CD14-positive monocyte (primary cell): ENCODE results near the gene GATAD2A. TPM values are rescaled to one million over a fixed set of nuclear protein-coding genes. Genes with fewer than 3 reads are reported as not detected.

Experiments
- DNase-seq, 3 donors: peaks; one replicate each; pipeline ENCODE4 v3.0.0-alpha.2; 2011 to 2022
- H2AFZ ChIP-seq: 2 replicates; pipeline ENCODE4 v1.6.0; 2012; ENCODE audit warnings: mild to moderate bottlenecking, low read depth, low read length, inconsistent platforms; ENCODE audit not compliant: insufficient read depth, poor library complexity, severe bottlenecking
- H3K27ac ChIP-seq, 2 donors: 1 replicate in 1 of 2; 2 replicates in 1 of 2; pipeline ENCODE4 v1.5.1; 2012 to 2013; ENCODE audit warnings: low read length in 2 of 2, control low read depth in 1 of 2, inconsistent platforms in 1 of 2, low read depth in 1 of 2, mild to moderate bottlenecking in 1 of 2
- H3K27me3 ChIP-seq, 2 donors: one replicate each; pipeline versions ENCODE4 v1.6.0 to v1.6.1; 2011 to 2013; ENCODE audit warnings: low read length in 2 of 2; ENCODE audit not compliant: control insufficient read depth in 2 of 2, insufficient read depth in 2 of 2
- H3K36me3 ChIP-seq, 2 donors: replicated peaks in 1 of 2; 1 replicate in 1 of 2; 2 replicates in 1 of 2; pipeline versions ENCODE4 v1.5.1 to v1.6.1; 2012 to 2013; ENCODE audit warnings: low read length in 2 of 2, control low read depth in 1 of 2, inconsistent platforms in 1 of 2, mild to moderate bottlenecking in 1 of 2; ENCODE audit not compliant: insufficient read depth in 2 of 2, control insufficient read depth in 1 of 2
- H3K4me1 ChIP-seq, 2 donors: 1 replicate in 1 of 2; 2 replicates in 1 of 2; pipeline versions ENCODE4 v1.5.1 to v1.6.1; 2012 to 2013; ENCODE audit warnings: low read length in 2 of 2, control low read depth in 1 of 2, inconsistent platforms in 1 of 2, mild to moderate bottlenecking in 1 of 2, moderate library complexity in 1 of 2; ENCODE audit not compliant: insufficient read depth in 2 of 2, control insufficient read depth in 1 of 2
- H3K4me2 ChIP-seq: replicated peaks from 2 replicates; pipeline ENCODE3; 2012; ENCODE audit warnings: low read length, moderate library complexity, mild to moderate bottlenecking; ENCODE audit not compliant: poor library complexity, severe bottlenecking; ENCODE audit errors: extremely low read depth
- H3K4me3 ChIP-seq, 3 experiments: fragments of 200-600 bp in 1 of 3; sonication (generic) in 1 of 3; replicated peaks in 1 of 3; 1 replicate in 2 of 3; 2 replicates in 1 of 3; pipeline ENCODE4 v1.5.1; 2011 to 2013; ENCODE audit warnings: low read length in 3 of 3, mild to moderate bottlenecking in 3 of 3, control low read depth in 2 of 3, low read depth in 2 of 3, inconsistent platforms in 1 of 3, moderate library complexity in 1 of 3
- H3K79me2 ChIP-seq: 2 replicates; pipeline ENCODE4 v1.6.0; 2012; ENCODE audit warnings: mild to moderate bottlenecking, control low read depth, inconsistent platforms, low read length, moderate library complexity; ENCODE audit not compliant: insufficient read depth
- H3K9ac ChIP-seq: 2 replicates; pipeline ENCODE4 v1.6.0; 2017; ENCODE audit warnings: low read length, mild to moderate bottlenecking; ENCODE audit not compliant: insufficient read depth, poor library complexity, severe bottlenecking
- H3K9me3 ChIP-seq, 2 donors: replicated peaks in 1 of 2; 1 replicate in 1 of 2; 2 replicates in 1 of 2; pipeline versions ENCODE4 v1.5.1 to v1.6.1; 2012 to 2013; ENCODE audit warnings: low read length in 2 of 2, control low read depth in 1 of 2; ENCODE audit not compliant: control insufficient read depth in 1 of 2, insufficient read depth in 1 of 2
- H4K20me1 ChIP-seq: 2 replicates; pipeline ENCODE4 v1.6.0; 2012; ENCODE audit warnings: mild to moderate bottlenecking, low read length, control low read depth, moderate library complexity; ENCODE audit not compliant: insufficient read depth
- H3K27ac Mint-ChIP-seq, 7 donors: one replicate each; pipeline ENCODE4 v1.8.0; 2020; ENCODE audit warnings: mild to moderate bottlenecking in 7 of 7, mixed read lengths in 7 of 7, moderate library complexity in 6 of 7, inconsistent platforms in 2 of 7
- H3K27me3 Mint-ChIP-seq, 3 donors: one replicate each; pipeline ENCODE4 v1.8.0; 2021 to 2022; ENCODE audit warnings: low read depth in 3 of 3, mild to moderate bottlenecking in 3 of 3, mixed read lengths in 3 of 3, moderate library complexity in 3 of 3, inconsistent platforms in 1 of 3
- H3K36me3 Mint-ChIP-seq, 2 donors: one replicate each; pipeline ENCODE4 v1.8.0; 2020; ENCODE audit warnings: mixed read lengths in 2 of 2, inconsistent platforms in 1 of 2, mild to moderate bottlenecking in 1 of 2
- H3K4me1 Mint-ChIP-seq: one replicate; pipeline ENCODE4 v1.8.0; 2020; ENCODE audit warnings: mild to moderate bottlenecking, mixed read lengths
- H3K4me3 Mint-ChIP-seq, 2 donors: one replicate each; pipeline ENCODE4 v1.8.0; 2020; ENCODE audit warnings: mild to moderate bottlenecking in 2 of 2, mixed read lengths in 2 of 2, moderate library complexity in 1 of 2
- H3K9me3 Mint-ChIP-seq, 7 donors: one replicate each; pipeline ENCODE4 v1.8.0; 2020 to 2022; ENCODE audit warnings: mixed read lengths in 7 of 7, mild to moderate bottlenecking in 6 of 7, moderate library complexity in 6 of 7, inconsistent platforms in 2 of 7
- WGBS: methylation state at CpG from one replicate; pipeline ENCODE4 v1.1.5; 2013; ENCODE audit warnings: missing lambda C conversion rate; ENCODE audit not compliant: insufficient coverage; 5-methylcytosine and 5-hydroxymethylcytosine counted together
- intact Hi-C, 2 donors: fragments of 100-400 bp; cut with micrococcal nuclease; formaldehyde crosslinking; loops; one replicate each; pipeline versions ENCODE4 v1.15.0 to v1.15.1; 2023
- polyA plus RNA-seq, 3 donors: library from polyadenylated mRNA; depleted of rRNA in 1 of 3; unstranded in 2 of 3; stranded (reverse) in 1 of 3; fragments of 300-500 nt in 2 of 3; fragments of >200 nt in 1 of 3; fragmentation: Illumina TruSeq in 2 of 3; gene quantifications; 1 replicate in 2 of 3; 2 replicates in 1 of 3; pipeline ENCODE4 v1.2.3, GENCODE V29; 2012 to 2021
- TF ChIP-seq, protein P1 (sequence below): fragments of 200-600 bp; IDR thresholded peaks from one replicate; pipeline ENCODE4 v1.8.0; 2022; ENCODE audit warnings: antibody characterized with exemption, mild to moderate bottlenecking

GATAD2A gene
- polyA plus RNA-seq, 3 donors: 8.0 to 35.9 (median 8.7) TPM

DNA sequence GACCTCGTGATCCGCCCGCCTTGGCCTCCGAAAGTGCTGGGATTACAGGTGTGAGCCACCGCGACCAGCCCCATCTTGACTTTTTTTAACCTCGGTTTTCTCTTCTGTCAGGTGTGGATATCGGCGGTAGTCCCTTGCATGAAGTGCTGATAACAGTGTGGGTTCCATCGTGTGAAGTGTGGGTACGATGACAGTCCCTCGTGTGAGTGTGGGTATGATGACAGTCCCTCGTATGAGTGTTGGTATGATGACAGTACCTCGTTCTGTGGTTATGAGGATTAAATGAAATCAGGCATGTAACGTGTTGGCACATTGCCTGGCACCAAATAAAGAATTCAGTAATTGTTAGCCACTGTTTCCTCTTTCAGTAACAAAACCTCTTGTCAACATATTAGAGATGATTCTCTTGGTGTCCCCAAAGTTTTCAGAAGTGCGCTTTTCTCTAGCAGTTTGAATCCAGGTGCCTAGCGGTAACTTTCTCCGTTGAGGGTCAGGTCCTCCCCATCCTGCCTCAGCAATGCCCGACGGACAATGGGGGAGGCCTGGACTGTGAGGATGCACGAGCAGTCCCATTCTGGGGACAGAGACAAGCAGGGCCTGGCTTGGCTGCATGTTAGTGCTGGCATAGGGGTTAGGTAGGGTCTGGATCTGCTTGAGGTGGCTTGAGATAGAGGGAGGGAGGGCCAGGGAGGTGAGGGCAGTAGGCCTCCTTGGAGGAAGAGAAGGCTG, 15.3 kb downstream of the GATAD2A start:
- H3K4me1 ChIP-seq: peaks cover 22 to 34% of the 10 kb centered on the region in 2 donors
- Mint-ChIP-seq H3K4me1 (peaks cover 46% of the 10 kb centered on the region), H3K27ac (peak overlapping the region; percentile 76 to 90 (median 87)), H3K4me3 (no peak overlapping the region), H3K36me3 (peaks cover 13 to 14% of the 10 kb centered on the region in 2 donors), H3K27me3 (peaks cover 0 to 1% (median 0%) of the 10 kb centered on the region in 3 donors), H3K9me3 (no peaks in the 10 kb centered on the region)
- H3K36me3 ChIP-seq: peaks cover 0 to 10% of the 10 kb centered on the region in 2 donors
- H3K4me2 ChIP-seq: no peak overlapping the region
- H3K9ac ChIP-seq: no peak overlapping the region
- H3K27me3 ChIP-seq: no peaks in the 10 kb centered on the region
- no peak overlapping the region for H3K4me3 ChIP-seq
- no peaks in the 10 kb centered on the region for H3K9me3 ChIP-seq
- WGBS: 65% methylated on average over 19 of the region's 21 CpGs
- TF ChIP-seq, protein P1, sequence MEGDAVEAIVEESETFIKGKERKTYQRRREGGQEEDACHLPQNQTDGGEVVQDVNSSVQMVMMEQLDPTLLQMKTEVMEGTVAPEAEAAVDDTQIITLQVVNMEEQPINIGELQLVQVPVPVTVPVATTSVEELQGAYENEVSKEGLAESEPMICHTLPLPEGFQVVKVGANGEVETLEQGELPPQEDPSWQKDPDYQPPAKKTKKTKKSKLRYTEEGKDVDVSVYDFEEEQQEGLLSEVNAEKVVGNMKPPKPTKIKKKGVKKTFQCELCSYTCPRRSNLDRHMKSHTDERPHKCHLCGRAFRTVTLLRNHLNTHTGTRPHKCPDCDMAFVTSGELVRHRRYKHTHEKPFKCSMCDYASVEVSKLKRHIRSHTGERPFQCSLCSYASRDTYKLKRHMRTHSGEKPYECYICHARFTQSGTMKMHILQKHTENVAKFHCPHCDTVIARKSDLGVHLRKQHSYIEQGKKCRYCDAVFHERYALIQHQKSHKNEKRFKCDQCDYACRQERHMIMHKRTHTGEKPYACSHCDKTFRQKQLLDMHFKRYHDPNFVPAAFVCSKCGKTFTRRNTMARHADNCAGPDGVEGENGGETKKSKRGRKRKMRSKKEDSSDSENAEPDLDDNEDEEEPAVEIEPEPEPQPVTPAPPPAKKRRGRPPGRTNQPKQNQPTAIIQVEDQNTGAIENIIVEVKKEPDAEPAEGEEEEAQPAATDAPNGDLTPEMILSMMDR: no peak
- peak; percentile 66 to 73 (median 68) for DNase-seq
- peak overlapping the region in 1 of 2 donors; percentile 71 for H3K27ac ChIP-seq
- H4K20me1 ChIP-seq: peaks cover 99% of the 10 kb centered on the region
- no peak overlapping the region for H2AFZ ChIP-seq
- H3K79me2 ChIP-seq: peaks cover 98% of the 10 kb centered on the region
- intact Hi-C loops: no loop called here

DNA sequence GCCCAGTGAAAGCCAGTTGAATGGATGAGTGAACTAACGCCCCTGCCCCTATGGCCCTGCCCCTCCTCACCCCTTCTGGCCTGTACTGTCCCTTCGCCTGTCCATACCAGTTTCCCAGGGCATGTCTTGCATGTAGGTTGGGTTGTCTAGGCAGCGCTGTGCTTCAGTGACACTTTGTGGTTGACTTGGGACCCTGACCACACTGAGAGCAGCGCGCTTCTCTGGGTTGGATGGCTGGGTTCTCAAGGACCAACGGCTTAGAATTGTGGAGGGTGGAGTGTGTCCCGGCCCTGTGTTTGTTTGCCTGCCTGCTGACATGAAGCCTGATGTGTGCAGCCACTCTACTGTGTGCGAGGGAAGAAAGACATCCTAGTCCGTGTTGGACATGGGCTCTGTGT, 15.8 kb downstream of the GATAD2A start:
- peaks cover 22 to 34% of the 10 kb centered on the region in 2 donors for H3K4me1 ChIP-seq

More for the DNA sequence above, 15.8 kb downstream of the GATAD2A start:
- no peaks in the 10 kb centered on the region for H3K9me3 ChIP-seq
- WGBS: 95% methylated on average over 5 of the region's 9 CpGs
- Mint-ChIP-seq H3K9me3 (no peaks in the 10 kb centered on the region), H3K4me3 (no peak overlapping the region), H3K27me3 (peaks cover 0 to 1% (median 0%) of the 10 kb centered on the region in 3 donors), H3K4me1 (peaks cover 46% of the 10 kb centered on the region), H3K36me3 (peaks cover 7 to 14% of the 10 kb centered on the region in 2 donors), H3K27ac (peak overlapping the region in 5 of 7 donors; percentile 64 to 90 (median 80))
- H3K4me3 ChIP-seq: no peak overlapping the region
- H3K27me3 ChIP-seq: no peaks in the 10 kb centered on the region
- H3K79me2 ChIP-seq: peaks cover 98% of the 10 kb centered on the region
- H3K4me2 ChIP-seq: no peak overlapping the region
- H3K36me3 ChIP-seq: peaks cover 0 to 10% of the 10 kb centered on the region in 2 donors
- H4K20me1 ChIP-seq: peaks cover 99% of the 10 kb centered on the region
- no peak overlapping the region for H2AFZ ChIP-seq
- peak overlapping the region in 1 of 2 donors; percentile 71 for H3K27ac ChIP-seq
- TF ChIP-seq, protein P1: no peak
- intact Hi-C loops: no loop called here
- DNase-seq: no peak
- H3K9ac ChIP-seq: no peak overlapping the region
